MM.1S (cell line): Measurements from ENCODE around the gene PEX16.

Source experiments
- DNase-seq: peaks from one replicate; pipeline ENCODE4 v3.0.0-alpha.2; 2015
- H2AFZ ChIP-seq: fragments of 300-600 bp; sonication (generic); 2 replicates; pipeline ENCODE4 v1.6.0; 2016; ENCODE audit warnings: antibody characterized with exemption, low read length
- H3F3A ChIP-seq: fragments of 300-600 bp; sonication (generic); 2 replicates; pipeline ENCODE4 v1.6.1; 2016; ENCODE audit warnings: mild to moderate bottlenecking, antibody characterized with exemption, low read length, moderate library complexity, mixed read lengths; ENCODE audit not compliant: insufficient read depth
- H3K27ac ChIP-seq: fragments of 300-600 bp; sonication (generic); 2 replicates; pipeline ENCODE4 v1.5.1; 2016; ENCODE audit warnings: mild to moderate bottlenecking, low read length
- H3K27me3 ChIP-seq: fragments of 300-600 bp; sonication (generic); replicated peaks from 2 replicates; pipeline ENCODE4 v1.6.0; 2016; ENCODE audit warnings: low read length; ENCODE audit not compliant: insufficient read depth
- H3K36me3 ChIP-seq: fragments of 300-600 bp; sonication (generic); replicated peaks from 2 replicates; pipeline ENCODE4 v1.6.1; 2016; ENCODE audit warnings: mild to moderate bottlenecking, low read length, mixed read lengths; ENCODE audit not compliant: insufficient read depth
- H3K4me1 ChIP-seq: fragments of 300-600 bp; sonication (generic); 2 replicates; pipeline ENCODE4 v1.6.1; 2016; ENCODE audit warnings: low read length, mixed read lengths
- H3K4me2 ChIP-seq: fragments of 300-600 bp; sonication (generic); 2 replicates; pipeline ENCODE4 v1.6.0; 2016; ENCODE audit warnings: low read depth, low read length
- H3K4me3 ChIP-seq: fragments of 300-600 bp; sonication (generic); 2 replicates; pipeline ENCODE4 v1.5.1; 2016; ENCODE audit warnings: low read length, mixed read lengths
- H3K79me2 ChIP-seq: fragments of 300-600 bp; sonication (generic); 2 replicates; pipeline ENCODE4 v1.6.1; 2016; ENCODE audit warnings: mixed run types, low read length, mixed read lengths
- H3K9ac ChIP-seq: fragments of 300-600 bp; sonication (generic); 2 replicates; pipeline ENCODE4 v1.6.1; 2016; ENCODE audit warnings: low read length, mixed read lengths
- H3K9me2 ChIP-seq: fragments of 300-600 bp; sonication (generic); replicated peaks from 2 replicates; pipeline ENCODE4 v1.6.1; 2016; ENCODE audit warnings: mild to moderate bottlenecking, low read length, mixed read lengths; ENCODE audit not compliant: insufficient read depth
- H3K9me3 ChIP-seq: fragments of 300-600 bp; sonication (generic); replicated peaks from 2 replicates; pipeline ENCODE4 v1.6.1; 2016; ENCODE audit warnings: mild to moderate bottlenecking, low read length, mixed read lengths; ENCODE audit not compliant: insufficient read depth
- H4K20me1 ChIP-seq: fragments of 300-600 bp; sonication (generic); 2 replicates; pipeline ENCODE4 v1.6.1; 2016; ENCODE audit warnings: mild to moderate bottlenecking, low read length, moderate library complexity, mixed read lengths; ENCODE audit not compliant: insufficient read depth
- EZH2 ChIP-seq: fragments of 300-600 bp; sonication (generic); optimal IDR thresholded peaks from 2 replicates; pipeline ENCODE3; 2017; ENCODE audit warnings: low read depth, mild to moderate bottlenecking, antibody characterized with exemption, low read length, mixed read lengths
- EZH2phosphoT487 ChIP-seq: fragments of 300-600 bp; sonication (generic); IDR thresholded peaks from 2 replicates; pipeline ENCODE4 v1.6.1; 2018; ENCODE audit warnings: antibody characterized with exemption, low read length
- TF ChIP-seq, protein P1 (sequence below): fragments of 300-600 bp; sonication (generic); IDR thresholded peaks from 2 replicates; pipeline ENCODE4 v1.5.1; 2016; ENCODE audit warnings: antibody characterized with exemption, low read length, mixed read lengths

Gene PEX16

DNA sequence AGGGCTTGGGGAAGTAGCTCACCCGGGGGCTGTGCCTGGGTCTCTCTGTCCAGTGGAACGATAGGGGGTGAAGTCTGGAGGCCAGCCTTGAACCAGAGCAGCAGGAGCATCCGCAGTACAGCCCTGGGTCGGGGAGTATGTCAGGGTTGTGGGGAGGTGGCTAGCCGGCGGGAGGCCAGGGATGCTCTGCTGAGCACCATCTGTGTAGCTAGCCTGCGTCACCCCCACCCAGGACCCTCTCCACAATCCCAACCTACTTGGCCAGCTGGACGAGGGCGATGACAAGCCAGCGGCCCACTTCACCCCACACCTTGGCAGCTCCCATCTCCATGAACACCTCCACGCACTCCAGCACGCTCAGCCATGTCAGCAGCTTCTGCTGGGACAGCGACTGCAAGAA lies 2.2 kb downstream of the PEX16 start:
- peaks cover 9% of the 10 kb centered on the region for H3K4me1 ChIP-seq
- H3K9me3 ChIP-seq = no peaks in the 10 kb centered on the region
- no peak for DNase-seq
- no peak overlapping the region for H2AFZ ChIP-seq
- H3K9me2 ChIP-seq = no peaks in the 10 kb centered on the region
- no peaks in the 10 kb centered on the region for H4K20me1 ChIP-seq
- H3K36me3 ChIP-seq = no peaks in the 10 kb centered on the region
- H3K4me2 ChIP-seq = no peak overlapping the region
- H3K27me3 ChIP-seq = no peaks in the 10 kb centered on the region
- H3K27ac ChIP-seq = no peak overlapping the region
- TF ChIP-seq EZH2phosphoT487 (no peak), EZH2 (no peak)
- TF ChIP-seq, protein P1, sequence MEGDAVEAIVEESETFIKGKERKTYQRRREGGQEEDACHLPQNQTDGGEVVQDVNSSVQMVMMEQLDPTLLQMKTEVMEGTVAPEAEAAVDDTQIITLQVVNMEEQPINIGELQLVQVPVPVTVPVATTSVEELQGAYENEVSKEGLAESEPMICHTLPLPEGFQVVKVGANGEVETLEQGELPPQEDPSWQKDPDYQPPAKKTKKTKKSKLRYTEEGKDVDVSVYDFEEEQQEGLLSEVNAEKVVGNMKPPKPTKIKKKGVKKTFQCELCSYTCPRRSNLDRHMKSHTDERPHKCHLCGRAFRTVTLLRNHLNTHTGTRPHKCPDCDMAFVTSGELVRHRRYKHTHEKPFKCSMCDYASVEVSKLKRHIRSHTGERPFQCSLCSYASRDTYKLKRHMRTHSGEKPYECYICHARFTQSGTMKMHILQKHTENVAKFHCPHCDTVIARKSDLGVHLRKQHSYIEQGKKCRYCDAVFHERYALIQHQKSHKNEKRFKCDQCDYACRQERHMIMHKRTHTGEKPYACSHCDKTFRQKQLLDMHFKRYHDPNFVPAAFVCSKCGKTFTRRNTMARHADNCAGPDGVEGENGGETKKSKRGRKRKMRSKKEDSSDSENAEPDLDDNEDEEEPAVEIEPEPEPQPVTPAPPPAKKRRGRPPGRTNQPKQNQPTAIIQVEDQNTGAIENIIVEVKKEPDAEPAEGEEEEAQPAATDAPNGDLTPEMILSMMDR = no peak
- H3F3A ChIP-seq = peaks cover 18% of the 10 kb centered on the region
- no peak overlapping the region for H3K9ac ChIP-seq
- H3K79me2 ChIP-seq = peaks cover 22% of the 10 kb centered on the region
- no peak overlapping the region for H3K4me3 ChIP-seq

DNA sequence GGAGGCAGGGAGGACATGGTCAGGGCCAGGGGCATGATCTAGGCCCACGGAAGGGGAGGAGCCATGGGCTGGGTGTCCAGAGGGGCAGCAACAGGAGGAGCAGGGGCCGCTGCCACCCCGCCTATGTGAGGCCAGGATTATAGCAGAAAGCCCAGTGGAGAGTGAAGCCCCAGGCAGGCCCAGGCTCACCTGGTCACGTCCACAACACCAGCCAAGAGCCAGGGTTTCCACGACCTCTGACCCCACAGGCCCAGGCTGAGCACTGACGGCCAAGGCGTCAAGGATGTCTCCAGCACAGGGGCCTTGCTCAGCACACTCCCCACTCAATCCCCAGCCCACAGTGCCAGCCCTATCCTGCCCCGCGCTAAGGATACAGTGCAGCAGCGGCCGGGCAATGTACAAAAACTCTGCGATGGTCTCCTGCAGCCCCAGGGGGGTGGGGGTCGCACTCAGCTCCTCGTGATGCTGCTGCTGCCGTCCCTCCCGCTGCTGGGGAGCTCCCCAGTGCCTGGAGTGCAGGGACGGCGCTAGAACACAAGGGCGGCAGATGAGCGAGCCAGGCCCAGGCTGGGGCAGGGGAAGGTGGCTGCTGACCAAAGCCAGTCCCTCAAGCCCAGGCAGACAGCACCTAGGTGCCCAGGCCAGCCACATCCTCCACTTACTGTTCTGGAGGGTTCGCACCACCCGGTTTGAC lies 3.6 kb downstream of the PEX16 start:
- no peaks in the 10 kb centered on the region for H3K36me3 ChIP-seq

DNA sequence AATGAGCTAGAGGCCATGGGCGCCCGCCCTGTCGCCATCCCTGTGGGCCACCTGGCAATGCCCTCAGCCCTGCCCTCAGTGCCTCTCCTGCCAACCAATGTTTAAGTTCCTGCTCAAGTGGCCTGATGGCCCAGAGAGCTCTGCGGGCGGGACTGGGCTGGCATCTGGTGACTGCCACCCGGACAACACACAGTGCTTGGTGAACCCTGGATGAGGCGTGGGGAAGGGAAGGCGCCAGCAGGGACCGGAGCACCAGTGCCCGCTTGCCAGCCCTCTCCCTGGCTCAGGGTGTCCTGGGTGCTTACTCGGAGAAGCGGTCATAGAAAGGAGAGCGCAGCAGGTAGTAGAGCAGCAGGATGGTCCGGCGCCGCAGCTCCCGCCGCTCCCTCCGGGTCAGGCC lies 4.2 kb downstream of the PEX16 start:
- no peaks in the 10 kb centered on the region for H3K27me3 ChIP-seq
- H3F3A ChIP-seq = peaks cover 12% of the 10 kb centered on the region
- no peak overlapping the region for H3K27ac ChIP-seq
- no peaks in the 10 kb centered on the region for H3K36me3 ChIP-seq
- H3K9me2 ChIP-seq = no peaks in the 10 kb centered on the region
- no peak overlapping the region for H3K4me2 ChIP-seq
- DNase-seq = no peak
- no peaks in the 10 kb centered on the region for H3K9me3 ChIP-seq
- H3K79me2 ChIP-seq = peaks cover 22% of the 10 kb centered on the region
- no peak for TF ChIP-seq EZH2
- TF ChIP-seq, protein P1 = no peak
- no peak for TF ChIP-seq EZH2phosphoT487
- peaks cover 3% of the 10 kb centered on the region; the same call in 1 of the 2 replicates for H3K4me1 ChIP-seq
- no peak overlapping the region for H2AFZ ChIP-seq
- no peaks in the 10 kb centered on the region for H4K20me1 ChIP-seq
- no peak overlapping the region for H3K4me3 ChIP-seq
- H3K9ac ChIP-seq = no peak overlapping the region

More for the DNA sequence above, 3.6 kb downstream of the PEX16 start:
- no peak overlapping the region for H3K27ac ChIP-seq
- DNase-seq = no peak
- TF ChIP-seq EZH2phosphoT487 = no peak
- TF ChIP-seq, protein P1 = no peak
- TF ChIP-seq EZH2 = no peak
- no peaks in the 10 kb centered on the region for H4K20me1 ChIP-seq
- H3K27me3 ChIP-seq = no peaks in the 10 kb centered on the region
- no peak overlapping the region for H3K9ac ChIP-seq
- H3K79me2 ChIP-seq = peaks cover 22% of the 10 kb centered on the region
- H3K4me1 ChIP-seq = peaks cover 5% of the 10 kb centered on the region
- H2AFZ ChIP-seq = no peak overlapping the region
- H3K9me3 ChIP-seq = no peaks in the 10 kb centered on the region
- peaks cover 17% of the 10 kb centered on the region for H3F3A ChIP-seq
- no peaks in the 10 kb centered on the region for H3K9me2 ChIP-seq
- H3K4me2 ChIP-seq = no peak overlapping the region
- H3K4me3 ChIP-seq = no peak overlapping the region
